Kidney tubule cell (primary cell): ENCODE measurements around the gene NEGR1.

Experiments used
- DNase-seq: peaks from one replicate; pipeline ENCODE4 v3.0.0-alpha.2; 2018; ENCODE audit warnings: low spot score

NEGR1 gene

GRCh38 chr1:72117621-72118020, 164.7 kb downstream of the NEGR1 start:
- no peak for DNase-seq

- DNase-seq = no peak
Measured at GRCh38 chr1:72115290-72115689, 167.0 kb downstream of the NEGR1 start.

GRCh38 chr1:72111662-72112061, 170.7 kb downstream of the NEGR1 start:
- no peak for DNase-seq

GRCh38 chr1:72109916-72110315, 172.4 kb downstream of the NEGR1 start:
- DNase-seq = no peak

- peak; percentile 73 for DNase-seq
Measured at GRCh38 chr1:72105201-72105600, 177.1 kb downstream of the NEGR1 start.

GRCh38 chr1:72101840-72102632, 180.3 kb downstream of the NEGR1 start:
- no peak for DNase-seq

- no peak for DNase-seq
Measured at GRCh38 chr1:72100771-72101170, 181.6 kb downstream of the NEGR1 start.

- no peak for DNase-seq
Measured at GRCh38 chr1:72097851-72098570, 184.3 kb downstream of the NEGR1 start.

- DNase-seq = no peak
Measured at GRCh38 chr1:72094209-72094608, 188.1 kb downstream of the NEGR1 start.

- no peak for DNase-seq
Measured at GRCh38 chr1:72086394-72086793, 195.9 kb downstream of the NEGR1 start.

- DNase-seq = no peak
Measured at GRCh38 chr1:72075425-72075824, 206.9 kb downstream of the NEGR1 start.

- no peak for DNase-seq
Measured at GRCh38 chr1:72066431-72066830, 215.9 kb downstream of the NEGR1 start.

- no peak for DNase-seq
Measured at GRCh38 chr1:72064196-72065075, 217.9 kb downstream of the NEGR1 start.

GRCh38 chr1:72063364-72064044, 218.8 kb downstream of the NEGR1 start:
- peak; percentile 7 for DNase-seq

- no peak for DNase-seq
Measured at GRCh38 chr1:72062584-72062983, 219.8 kb downstream of the NEGR1 start.

- DNase-seq = no peak
Measured at GRCh38 chr1:72060466-72061245, 221.7 kb downstream of the NEGR1 start.

- no peak for DNase-seq
Measured at GRCh38 chr1:72056516-72056915, 225.8 kb downstream of the NEGR1 start.

GRCh38 chr1:72051538-72051937, 230.8 kb downstream of the NEGR1 start:
- peak; percentile 7 for DNase-seq

GRCh38 chr1:72050551-72050950, 231.8 kb downstream of the NEGR1 start:
- no peak for DNase-seq

- DNase-seq = peak; percentile 43
Measured at GRCh38 chr1:72037745-72038343, 244.5 kb downstream of the NEGR1 start.

GRCh38 chr1:72034827-72035226, 247.5 kb downstream of the NEGR1 start:
- no peak for DNase-seq
